Activated T-helper 17 cell treated with anti-CD3 and anti-CD28 coated beads, Interleukin-2, amount 50 U/mL, for 72 hours (primary cell): ENCODE results near the gene WWP2. TPM values are rescaled to one million over a fixed set of nuclear protein-coding genes. Genes with fewer than 3 reads are reported as not detected.
"Not testable (repeated sequence)": the region's sequence is repeated elsewhere in the genome, so short reads cannot be mapped to it uniquely, and the experiment has no call there.

Experiments used
- ATAC-seq: fragments of 150-1000 bp; cut with Tn5 transposase; replicated peaks from 2 replicates; pipeline ENCODE4 v1.10.0; 2021; ENCODE audit warnings: mild to moderate bottlenecking, moderate library complexity
- H3K27ac Mint-ChIP-seq: one replicate; pipeline ENCODE4 v1.8.0; 2022; ENCODE audit warnings: mixed read lengths
- H3K27me3 Mint-ChIP-seq: one replicate; pipeline ENCODE4 v1.8.0; 2022; ENCODE audit warnings: mixed read lengths
- H3K36me3 Mint-ChIP-seq: one replicate; pipeline ENCODE4 v1.8.0; 2022; ENCODE audit warnings: low read depth, mild to moderate bottlenecking, mixed read lengths
- H3K4me1 Mint-ChIP-seq: one replicate; pipeline ENCODE4 v1.8.0; 2022; ENCODE audit warnings: mixed read lengths
- H3K4me3 Mint-ChIP-seq: one replicate; pipeline ENCODE4 v1.8.0; 2022; ENCODE audit warnings: mild to moderate bottlenecking, mixed read lengths
- H3K9me3 Mint-ChIP-seq: one replicate; pipeline ENCODE4 v1.8.0; 2022; ENCODE audit warnings: mixed read lengths
- total RNA-seq, 2 donors: library from RNA; stranded (reverse); gene quantifications; one replicate each; pipeline ENCODE4 v1.2.3, GENCODE V29; 2022

WWP2 gene
- total RNA-seq, 2 donors from 2014 or later = 55.1 to 55.7 TPM

DNA sequence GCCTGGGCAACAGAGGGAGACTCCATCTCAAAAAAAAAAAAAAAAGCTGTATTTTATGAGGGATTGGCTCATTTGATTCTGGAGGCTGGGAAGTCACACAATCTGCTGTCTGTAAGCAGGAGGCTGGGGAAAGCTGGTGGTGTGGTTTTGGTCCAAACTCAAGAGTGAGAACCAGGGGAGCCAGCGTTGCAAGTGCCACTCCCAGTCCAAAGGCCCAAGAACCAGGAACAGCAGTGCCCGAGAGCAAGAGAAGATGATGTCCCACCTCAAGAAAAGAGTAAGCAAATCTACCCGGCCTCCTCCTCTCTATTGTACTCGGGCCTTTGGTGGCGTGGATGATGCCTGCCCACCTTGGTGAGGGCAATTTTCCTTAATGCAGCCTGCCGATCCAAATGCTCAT is 30.0 kb upstream of the WWP2 start:
- H3K4me1 Mint-ChIP-seq = no peaks in the 10 kb centered on the region
- no peaks in the 10 kb centered on the region for H3K27me3 Mint-ChIP-seq
- ATAC-seq = no peak
- H3K9me3 Mint-ChIP-seq = no peaks in the 10 kb centered on the region
- no peak overlapping the region for H3K27ac Mint-ChIP-seq
- no peaks in the 10 kb centered on the region for H3K36me3 Mint-ChIP-seq
- H3K4me3 Mint-ChIP-seq = no peak overlapping the region

GRCh38 chr16:69741519-69741918 is 20.6 kb upstream of the WWP2 start:
- no peak overlapping the region for H3K4me3 Mint-ChIP-seq
- no peak for ATAC-seq
- H3K27me3 Mint-ChIP-seq = no peaks in the 10 kb centered on the region
- no peak overlapping the region for H3K27ac Mint-ChIP-seq
- peaks cover 73% of the 10 kb centered on the region for H3K36me3 Mint-ChIP-seq
- H3K4me1 Mint-ChIP-seq = peaks cover 5% of the 10 kb centered on the region
- H3K9me3 Mint-ChIP-seq = no peaks in the 10 kb centered on the region

DNA sequence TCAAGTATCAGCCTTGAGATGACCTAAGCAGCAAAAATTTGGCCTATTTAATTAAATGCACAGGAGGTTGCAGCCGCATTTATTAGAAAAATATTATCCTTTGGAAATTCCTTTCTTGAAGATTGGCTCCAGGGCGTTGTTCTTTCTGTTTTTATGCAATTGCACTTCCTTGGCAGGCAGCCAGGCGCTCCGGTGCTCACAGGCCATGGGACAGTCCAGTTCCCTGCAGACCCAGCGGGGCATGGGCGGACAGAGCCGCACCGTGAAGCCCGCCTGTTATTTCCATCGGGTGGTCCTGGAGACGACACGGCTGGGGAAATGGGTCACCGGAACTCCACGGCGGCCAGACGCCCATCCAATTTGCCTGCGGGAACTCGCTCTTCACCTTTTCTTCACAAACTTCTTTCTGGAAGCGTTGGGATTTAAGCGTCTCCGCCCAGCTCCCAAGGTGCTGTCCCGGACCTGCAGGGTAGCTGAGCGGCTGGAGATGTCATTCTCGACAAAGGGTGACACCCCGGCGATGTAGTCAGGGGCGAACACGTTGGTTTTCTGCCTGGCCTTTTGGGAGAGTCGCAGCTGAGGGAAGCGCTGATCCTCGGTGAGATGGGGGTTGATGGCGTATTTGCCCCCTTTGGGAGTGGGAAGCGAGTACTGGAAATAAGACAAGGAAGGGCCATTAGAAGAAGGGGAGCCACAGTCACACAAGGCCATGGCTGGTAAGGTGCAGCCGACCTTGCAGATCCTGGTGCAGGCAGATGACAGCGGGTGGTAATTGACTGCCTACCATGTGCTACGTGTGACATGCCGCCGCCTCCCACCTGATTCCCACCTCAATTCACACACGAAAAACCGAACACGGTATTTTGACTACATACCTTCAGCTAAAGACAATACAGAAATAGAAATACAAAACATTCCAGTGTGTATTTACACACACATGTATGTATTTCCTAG is 19.9 kb upstream of the WWP2 start:
- no peaks in the 10 kb centered on the region for H3K9me3 Mint-ChIP-seq

DNA sequence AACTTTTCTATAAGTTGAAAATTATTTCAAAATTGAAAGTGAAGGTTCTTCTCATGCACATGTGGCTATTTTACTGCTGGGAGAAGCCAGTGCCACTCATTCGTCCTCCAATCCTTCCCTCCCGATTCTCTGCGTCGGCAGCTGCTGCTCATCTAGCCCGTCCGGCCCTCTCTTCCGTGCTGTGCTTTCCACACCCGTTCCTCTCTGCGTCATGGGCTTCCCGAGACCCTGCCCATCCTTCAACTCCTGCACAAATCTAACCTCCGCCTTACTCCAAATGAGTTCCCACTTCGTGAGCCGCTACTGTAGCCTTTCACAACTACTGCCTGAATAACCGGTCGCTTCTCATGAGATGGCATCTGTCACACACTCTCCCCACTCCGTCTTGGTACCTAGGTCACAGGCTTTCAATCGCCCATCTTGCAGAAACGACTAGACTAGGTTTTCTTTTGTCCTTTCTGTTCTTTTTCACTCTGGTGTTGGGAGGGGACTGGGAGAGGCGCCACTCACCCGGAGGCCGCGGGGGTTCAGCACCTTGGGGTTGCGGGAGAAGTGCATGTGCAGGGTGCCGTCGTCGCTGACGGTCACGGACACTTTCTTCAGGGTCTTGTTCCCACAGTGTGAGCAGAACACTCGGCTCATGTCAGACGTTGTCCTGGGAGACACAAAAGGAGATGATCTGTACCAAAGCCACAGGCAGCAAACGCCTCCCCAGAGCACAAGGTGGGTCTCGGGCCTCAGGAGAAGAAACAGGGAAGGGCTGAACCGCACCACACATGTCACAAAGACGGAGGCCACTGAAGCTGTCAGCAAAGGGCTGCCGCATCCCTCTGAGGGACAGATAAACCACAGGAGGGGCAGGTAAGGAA is 17.5 kb upstream of the WWP2 start:
- Mint-ChIP-seq H3K4me1 (peaks cover 14% of the 10 kb centered on the region), H3K27me3 (no peaks in the 10 kb centered on the region), H3K9me3 (no peaks in the 10 kb centered on the region), H3K27ac (no peak overlapping the region), H3K4me3 (no peak overlapping the region), H3K36me3 (peaks cover 98% of the 10 kb centered on the region)
- no peak for ATAC-seq

More for the DNA sequence above, 19.9 kb upstream of the WWP2 start:
- ATAC-seq = no peak
- H3K4me3 Mint-ChIP-seq = no peak overlapping the region
- H3K4me1 Mint-ChIP-seq = peaks cover 5% of the 10 kb centered on the region
- no peaks in the 10 kb centered on the region for H3K27me3 Mint-ChIP-seq
- H3K27ac Mint-ChIP-seq = no peak overlapping the region
- H3K36me3 Mint-ChIP-seq = peaks cover 80% of the 10 kb centered on the region

DNA sequence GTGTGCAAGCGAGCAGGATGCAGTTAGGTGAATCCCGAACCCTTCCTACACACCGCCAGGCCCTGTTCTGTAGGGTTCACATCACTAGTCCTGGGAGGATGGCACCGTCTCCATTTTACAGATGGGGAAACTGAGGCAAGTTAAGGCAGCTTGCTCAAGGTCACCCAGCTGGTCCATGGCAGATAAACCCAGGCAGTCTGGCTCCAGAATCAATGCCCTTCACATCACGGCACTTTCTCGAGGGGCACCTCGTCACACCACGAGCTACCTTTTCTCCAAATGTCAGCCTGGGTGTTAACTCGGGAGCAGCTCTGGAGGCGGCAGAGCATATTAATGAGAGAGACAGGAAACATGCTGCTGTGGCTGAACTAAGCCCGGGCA is 16.9 kb upstream of the WWP2 start:
- no peak for ATAC-seq
- Mint-ChIP-seq H3K4me1 (peaks cover 14% of the 10 kb centered on the region), H3K36me3 (peaks cover 95% of the 10 kb centered on the region), H3K27me3 (no peaks in the 10 kb centered on the region), H3K9me3 (no peaks in the 10 kb centered on the region), H3K4me3 (no peak overlapping the region), H3K27ac (no peak overlapping the region)

GRCh38 chr16:69745959-69746358 is 16.2 kb upstream of the WWP2 start:
- no peak for ATAC-seq
- H3K4me1 Mint-ChIP-seq = peaks cover 14% of the 10 kb centered on the region
- peaks cover 97% of the 10 kb centered on the region for H3K36me3 Mint-ChIP-seq
- H3K9me3 Mint-ChIP-seq = no peaks in the 10 kb centered on the region
- H3K27me3 Mint-ChIP-seq = no peaks in the 10 kb centered on the region
- no peak overlapping the region for H3K4me3 Mint-ChIP-seq
- H3K27ac Mint-ChIP-seq = no peak overlapping the region

DNA sequence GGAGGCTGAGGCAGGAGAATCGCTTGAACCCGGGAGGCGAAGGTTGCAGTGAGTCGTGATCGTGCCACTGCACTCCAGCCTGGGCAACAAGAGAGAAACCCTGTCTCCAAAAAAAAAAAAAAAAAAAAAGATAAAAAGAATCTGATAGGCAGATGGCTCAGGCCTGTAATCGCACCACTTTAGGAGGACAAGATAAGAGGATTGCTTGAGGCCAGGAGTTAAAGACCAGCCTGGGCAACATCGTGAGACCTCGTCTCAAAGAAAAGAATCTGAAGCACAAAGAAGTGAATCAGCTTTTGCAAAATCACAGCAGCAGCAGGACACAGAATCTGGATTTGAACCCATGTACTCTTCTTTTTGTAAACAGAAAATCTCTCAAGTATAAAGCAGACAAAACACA is 15.0 kb upstream of the WWP2 start:
- no peaks in the 10 kb centered on the region for H3K9me3 Mint-ChIP-seq
- H3K4me3 Mint-ChIP-seq = no peak overlapping the region

GRCh38 chr16:69748694-69749345 is 13.3 kb upstream of the WWP2 start:
- ATAC-seq = no peak
- no peak overlapping the region for H3K27ac Mint-ChIP-seq
- no peaks in the 10 kb centered on the region for H3K9me3 Mint-ChIP-seq
- no peak overlapping the region for H3K4me3 Mint-ChIP-seq
- H3K27me3 Mint-ChIP-seq = no peaks in the 10 kb centered on the region
- H3K36me3 Mint-ChIP-seq = peaks cover 98% of the 10 kb centered on the region
- H3K4me1 Mint-ChIP-seq = peaks cover 24% of the 10 kb centered on the region

More for the DNA sequence above, 15.0 kb upstream of the WWP2 start:
- Mint-ChIP-seq H3K27me3 (no peaks in the 10 kb centered on the region), H3K27ac (peak overlapping the region; percentile 46), H3K4me1 (peaks cover 16% of the 10 kb centered on the region), H3K36me3 (peaks cover 98% of the 10 kb centered on the region)
- ATAC-seq = no peak

DNA sequence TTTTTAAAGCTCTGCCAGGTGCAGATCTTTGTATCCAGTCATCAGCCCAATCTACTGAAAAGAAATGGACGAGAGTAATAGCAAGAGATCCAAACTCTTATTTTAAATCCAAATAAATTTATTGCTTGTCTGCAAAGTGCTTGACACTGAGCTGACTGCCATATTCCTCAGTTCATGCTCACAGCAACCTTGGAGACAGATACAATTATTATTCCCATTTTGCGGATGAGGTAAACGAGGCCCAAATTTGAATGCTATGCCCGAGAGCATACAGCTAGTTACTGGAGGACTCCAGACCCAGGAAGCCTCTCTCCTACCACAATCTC is 8.0 kb upstream of the WWP2 start:
- no peaks in the 10 kb centered on the region for H3K9me3 Mint-ChIP-seq
- no peaks in the 10 kb centered on the region for H3K27me3 Mint-ChIP-seq

DNA sequence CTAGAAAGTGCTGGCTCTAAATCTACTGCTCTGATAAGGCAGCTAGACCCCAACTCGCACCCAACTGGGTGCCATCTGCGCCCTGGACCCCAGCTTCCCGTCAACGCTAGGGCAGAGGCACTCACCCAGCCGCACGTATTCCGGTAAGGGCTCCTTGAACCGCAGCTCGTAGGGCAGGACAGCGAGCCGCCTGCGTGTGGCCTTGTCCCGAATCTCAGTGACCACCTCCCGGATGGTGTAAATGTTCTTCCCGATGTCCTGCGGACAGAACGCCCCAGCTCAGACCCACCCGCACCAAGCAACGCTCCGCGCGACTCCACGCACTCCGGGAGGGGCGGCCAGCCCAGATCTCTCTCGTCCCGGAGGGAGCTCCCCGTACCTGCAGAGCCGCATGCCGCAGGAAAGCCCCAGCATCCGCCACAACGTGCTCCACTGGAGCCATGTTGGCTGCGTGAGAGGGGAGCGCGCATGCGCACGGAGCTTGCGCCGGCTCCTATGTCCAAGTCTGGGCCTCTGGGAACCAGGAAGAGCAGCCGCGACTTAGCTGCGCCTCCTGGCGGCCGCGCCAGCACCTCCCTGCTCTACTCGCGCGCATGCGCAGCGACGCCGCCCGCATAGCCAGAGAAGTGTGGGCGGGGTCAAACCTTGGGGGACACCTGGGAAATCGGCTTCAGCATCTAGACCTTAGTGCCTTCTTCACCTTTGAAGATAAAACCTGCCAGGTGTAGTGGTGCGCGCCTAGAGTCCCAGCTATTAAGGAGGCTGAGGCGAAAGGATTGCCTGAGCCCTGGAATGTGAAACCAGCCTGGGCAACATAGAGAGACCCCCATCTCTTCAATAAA is 7.4 kb upstream of the WWP2 start, which contains the start of gene NOB1:
Gene NOB1, minus strand, starts transcription at position 458 of the 842 bp plus-strand sequence. Its CDS starts 16 bp downstream, at position 442.
- H3K36me3 Mint-ChIP-seq = peaks cover 53% of the 10 kb centered on the region
- peaks cover 19% of the 10 kb centered on the region for H3K4me1 Mint-ChIP-seq
- ATAC-seq = peak; percentile 99
- H3K9me3 Mint-ChIP-seq = no peaks in the 10 kb centered on the region
- no peaks in the 10 kb centered on the region for H3K27me3 Mint-ChIP-seq
- peak within 1 kb of the TSS; percentile 97 for H3K27ac Mint-ChIP-seq
- H3K4me3 Mint-ChIP-seq = peak within 1 kb of the TSS; percentile 99

More for the DNA sequence above, 8.0 kb upstream of the WWP2 start:
- Mint-ChIP-seq H3K27ac (peak overlapping the region; percentile 97), H3K4me1 (peaks cover 23% of the 10 kb centered on the region), H3K4me3 (peak overlapping the region; percentile 99), H3K36me3 (peaks cover 58% of the 10 kb centered on the region)
- no peak for ATAC-seq

DNA sequence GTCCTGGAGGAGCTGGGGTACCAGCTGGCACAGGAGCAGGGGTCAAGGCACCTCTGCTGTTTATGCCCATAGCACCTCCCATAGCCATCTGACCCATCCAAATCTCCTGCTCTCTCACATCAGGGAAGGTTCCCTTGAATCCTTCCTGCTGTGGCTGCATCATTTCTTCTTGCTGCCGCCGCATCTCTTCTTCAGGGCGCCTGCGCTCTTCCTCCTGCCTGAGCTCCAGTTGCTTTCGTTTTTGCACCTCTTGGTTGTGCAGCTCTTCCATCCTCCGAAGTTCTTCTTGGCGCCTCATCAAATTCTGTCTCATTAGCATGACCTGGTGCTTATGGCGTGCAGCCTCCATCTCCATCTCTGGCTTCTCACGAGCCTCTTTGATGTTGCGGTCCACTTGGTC is 5.4 kb upstream of the WWP2 start:
- Mint-ChIP-seq H3K27me3 (no peaks in the 10 kb centered on the region), H3K4me1 (peaks cover 19% of the 10 kb centered on the region), H3K27ac (no peak overlapping the region), H3K4me3 (peak overlapping the region; percentile 34), H3K36me3 (peaks cover 35% of the 10 kb centered on the region), H3K9me3 (no peaks in the 10 kb centered on the region)
- ATAC-seq = no peak

DNA sequence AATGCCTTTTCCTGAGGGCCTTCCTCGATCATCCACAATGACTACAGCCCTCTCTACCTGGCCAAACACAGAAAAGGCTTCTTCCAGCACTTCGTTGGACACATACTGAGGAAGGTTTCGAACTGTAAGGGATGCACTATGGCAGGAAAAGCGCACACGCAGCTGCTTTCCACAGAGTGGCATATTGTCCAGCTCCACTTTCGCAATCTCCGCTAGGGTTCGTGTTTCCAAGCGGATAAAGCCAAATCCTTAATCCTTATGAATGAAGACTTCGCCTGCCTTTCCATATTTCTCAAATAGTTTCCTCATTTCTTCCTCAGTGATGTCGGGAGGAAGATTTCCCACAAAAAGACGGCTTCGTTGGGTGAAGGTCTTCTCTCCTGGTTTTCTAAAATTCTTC is 4.8 kb upstream of the WWP2 start:
- Mint-ChIP-seq H3K4me3 (peak overlapping the region; percentile 34), H3K36me3 (peaks cover 28% of the 10 kb centered on the region), H3K4me1 (peaks cover 15% of the 10 kb centered on the region)
- not testable (repeated sequence) for H3K27ac Mint-ChIP-seq, H3K9me3 Mint-ChIP-seq, H3K27me3 Mint-ChIP-seq, ATAC-seq

- Mint-ChIP-seq H3K27me3 (no peaks in the 10 kb centered on the region), H3K9me3 (no peaks in the 10 kb centered on the region), H3K4me1 (peaks cover 30% of the 10 kb centered on the region), H3K4me3 (peak overlapping the region; percentile 91), H3K27ac (peak overlapping the region; percentile 92), H3K36me3 (peaks cover 4% of the 10 kb centered on the region)
- peak; percentile 37 for ATAC-seq
Observed at GRCh38 chr16:69762814-69763598, 874 bp downstream of the WWP2 start.
